ENCODE results near the gene SLC7A4. TPM values are rescaled to one million over a fixed set of nuclear protein-coding genes. Genes with fewer than 3 reads are reported as not detected.

Gene SLC7A4
- total RNA-seq, 4 donors from 2014 or later: 2.2 to 13.0 (median 5.8) TPM

GRCh38 chr22:20981787-20982562, 50.4 kb downstream of the SLC7A4 start, which contains the start of gene LZTR1:
Gene LZTR1 (plus strand): TSS chr22:20982297. CDS start chr22:20982372, 75 bp downstream.
- ATAC-seq (ENCODE audit: low FRiP score) (peak; percentile 89), DNase-seq (ENCODE audit: low spot score) (peak; percentile 53)
- no peak for TF ChIP-seq CTCF (IDR thresholded peaks at IDR 0.05)

GRCh38 chr22:20980938-20981722, 51.2 kb downstream of the SLC7A4 start:
- no peak for TF ChIP-seq CTCF (IDR thresholded peaks at IDR 0.05)
- no peak for ATAC-seq (ENCODE audit: low FRiP score)
- DNase-seq (ENCODE audit: low spot score): no peak

GRCh38 chr22:20980523-20980922, 51.8 kb downstream of the SLC7A4 start:
- ATAC-seq (ENCODE audit: low FRiP score) (no peak), DNase-seq (ENCODE audit: low spot score) (no peak)
- TF ChIP-seq CTCF (IDR thresholded peaks at IDR 0.05): no peak

GRCh38 chr22:20979940-20980453, 52.4 kb downstream of the SLC7A4 start:
- DNase-seq (ENCODE audit: low spot score): no peak
- TF ChIP-seq CTCF (IDR thresholded peaks at IDR 0.05): no peak
- no peak for ATAC-seq (ENCODE audit: low FRiP score)

- no peak for TF ChIP-seq CTCF (IDR thresholded peaks at IDR 0.05)
- DNase-seq (ENCODE audit: low spot score) (no peak), ATAC-seq (ENCODE audit: low FRiP score) (peak; percentile 21)
These were observed 53.0 kb downstream of the SLC7A4 start for GRCh38 chr22:20979243-20979809.

Small RNAs within 50 kb of the gene (small RNA-seq; reads per million reads assigned to genes)
- not detected for gene MIR649

Other genes starting within 250 kb of the SLC7A4 start
- gene PI4KA, start 173.8 kb downstream of the SLC7A4 start, total RNA-seq: 10 to 100 TPM; 62.1 to 97.2 (median 86.9) TPM
- 10 to 100 TPM; 17.2 to 25.1 (median 20.1) TPM for gene SNAP29, start 173.6 kb downstream of the SLC7A4 start, total RNA-seq
- 10 to 100 TPM; 37.9 to 51.6 (median 45.4) TPM for gene CRKL, start 115.2 kb downstream of the SLC7A4 start, total RNA-seq
- 1 to 10 TPM; 1.0 to 2.6 (median 2.0) TPM for gene AIFM3, start 65.3 kb downstream of the SLC7A4 start, total RNA-seq
- 10 to 100 TPM; 45.8 to 66.5 (median 56.9) TPM for gene LZTR1, start 50.3 kb downstream of the SLC7A4 start, total RNA-seq
- gene THAP7, start 30.4 kb downstream of the SLC7A4 start, total RNA-seq: 10 to 100 TPM; 27.4 to 34.2 (median 32.8) TPM
- 1 to 10 TPM in 2 of 4 donors, not detected in 2; 1.0 to 1.9 TPM for gene P2RX6, start 17.4 kb downstream of the SLC7A4 start, total RNA-seq
- gene LRRC74B, start 13.4 kb upstream of the SLC7A4 start, total RNA-seq: not detected

All from omental fat pad (tissue), 4 donors.